ENCODE data around the gene ZBTB22.
"Not testable (repeated sequence)": the region's sequence is repeated elsewhere in the genome, so short reads cannot be mapped to it uniquely, and the experiment has no call there.

Gene ZBTB22

GRCh38 chr6:33278392-33278741, 39.2 kb downstream of the ZBTB22 start:
- DNase-seq (ENCODE audit: low spot score): no peak

GRCh38 chr6:33277663-33278391, 39.7 kb downstream of the ZBTB22 start:
- no peak for DNase-seq (ENCODE audit: low spot score)

- peak; percentile 72 for DNase-seq (ENCODE audit: low spot score)
Observed at GRCh38 chr6:33276864-33277662, 40.5 kb downstream of the ZBTB22 start, which contains the start of gene B3GALT4. TSS of gene B3GALT4 (plus strand) at chr6:33277123. CDS start at chr6:33277420, 297 bp downstream.

GRCh38 chr6:33276581-33276863, 41.0 kb downstream of the ZBTB22 start:
- no peak for DNase-seq (ENCODE audit: low spot score)

- not testable (repeated sequence) for DNase-seq (ENCODE audit: low spot score)
Observed at GRCh38 chr6:33275795-33276580, 41.6 kb downstream of the ZBTB22 start.

GRCh38 chr6:33273924-33274902, 43.3 kb downstream of the ZBTB22 start:
- no peak for DNase-seq (ENCODE audit: low spot score)

GRCh38 chr6:33273129-33273923, 44.2 kb downstream of the ZBTB22 start:
- DNase-seq (ENCODE audit: low spot score): no peak

- DNase-seq (ENCODE audit: low spot score): no peak
Observed at GRCh38 chr6:33272275-33273128, 45.0 kb downstream of the ZBTB22 start.

- DNase-seq (ENCODE audit: low spot score): peak; percentile 96
Observed at GRCh38 chr6:33271468-33272274, 45.9 kb downstream of the ZBTB22 start, which contains the start of the genes RPS18 and VPS52. TSS of gene RPS18 (plus strand) at chr6:33272075. CDS start at chr6:33272120, 45 bp downstream. TSS of gene VPS52 (minus strand) at chr6:33271876. CDS start at chr6:33271675, 201 bp downstream.

- DNase-seq (ENCODE audit: low spot score): no peak
Observed at GRCh38 chr6:33271117-33271467, 46.5 kb downstream of the ZBTB22 start.
